HEK293 (cell line): Measurements from ENCODE around the gene LGALS4.

Experiments
- CTCF ChIA-PET: fragments of 350-600 bp; formaldehyde crosslinking; extraction: SDS; loops from one replicate; lab custom pipeline; 2021; ENCODE audit warnings: antibody characterized with exemption; lab: Yijun Ruan, JAX
- POLR2A ChIA-PET: fragments of 300-600 bp; formaldehyde crosslinking; extraction: SDS; loops from one replicate; lab custom pipeline; 2020; ENCODE audit warnings: antibody characterized with exemption, inconsistent platforms; lab: Yijun Ruan, JAX
- H3K27ac ChIP-seq: fragments of 200-500 bp; sonication (Bioruptor generic); 2 replicates; pipeline ENCODE4 v1.5.1; 2014; ENCODE audit warnings: low read depth, low read length, control low read depth, inconsistent platforms; ENCODE audit errors: extremely low read depth
- H3K36me3 ChIP-seq, 2 experiments: fragments of 200-500 bp in 1 of 2; sonication (Bioruptor generic) in 1 of 2; 1 replicate in 1 of 2; 2 replicates in 1 of 2; pipeline ENCODE4 v1.5.1; 2014 to 2017; ENCODE audit warnings: inconsistent platforms in 2 of 2, low read length in 2 of 2; ENCODE audit not compliant: control insufficient read depth in 2 of 2, insufficient read depth in 1 of 2
- H3K4me1 ChIP-seq: fragments of 200-500 bp; sonication (Bioruptor generic); 2 replicates; pipeline ENCODE4 v1.5.1; 2014; ENCODE audit warnings: mild to moderate bottlenecking, low read length, inconsistent platforms; ENCODE audit not compliant: control insufficient read depth, insufficient read depth
- H3K4me3 ChIP-seq: 2 replicates; pipeline ENCODE4 v1.5.1; 2011; ENCODE audit warnings: low read depth, mild to moderate bottlenecking, control low read depth, low read length, moderate library complexity
- H3K9me3 ChIP-seq: fragments of 200-500 bp; sonication (Bioruptor generic); 2 replicates; pipeline ENCODE4 v1.5.1; 2014; ENCODE audit warnings: low read depth, low read length, inconsistent platforms; ENCODE audit not compliant: control insufficient read depth, insufficient read depth
- GLI4 ChIP-seq: fragments of 450-650 bp; formaldehyde crosslinking; IDR thresholded peaks from 2 replicates; pipeline ENCODE4 v1.5.1; 2016; ENCODE audit warnings: missing biosample characterization, missing genetic modification characterization
- KLF1 ChIP-seq: fragments of 450-650 bp; formaldehyde crosslinking; IDR thresholded peaks from 2 replicates; pipeline ENCODE4 v1.5.1; 2016; ENCODE audit warnings: missing biosample characterization, missing genetic modification characterization
- KLF7 ChIP-seq: fragments of 450-650 bp; formaldehyde crosslinking; IDR thresholded peaks from 2 replicates; pipeline ENCODE4 v1.5.1; 2016; ENCODE audit warnings: missing biosample characterization, missing genetic modification characterization, borderline replicate concordance
- KLF8 ChIP-seq: fragments of 450-650 bp; formaldehyde crosslinking; IDR thresholded peaks from 2 replicates; pipeline ENCODE4 v1.5.1; 2016; ENCODE audit warnings: missing biosample characterization, missing genetic modification characterization
- TSHZ1 ChIP-seq: fragments of 450-650 bp; formaldehyde crosslinking; IDR thresholded peaks from 2 replicates; pipeline ENCODE4 v1.5.1; 2016; ENCODE audit warnings: missing biosample characterization, missing genetic modification characterization, borderline replicate concordance
- ZNF146 ChIP-seq: fragments of 450-650 bp; formaldehyde crosslinking; IDR thresholded peaks from 2 replicates; pipeline ENCODE4 v1.5.1; 2016; ENCODE audit warnings: missing biosample characterization, missing genetic modification characterization
- ZNF148 ChIP-seq: fragments of 450-650 bp; formaldehyde crosslinking; IDR thresholded peaks from 2 replicates; pipeline ENCODE4 v1.5.0; 2017; ENCODE audit warnings: missing biosample characterization, missing genetic modification characterization, borderline replicate concordance
- ZNF16 ChIP-seq: fragments of 450-650 bp; formaldehyde crosslinking; IDR thresholded peaks from 2 replicates; pipeline ENCODE4 v1.5.1; 2016; ENCODE audit warnings: low read depth, missing biosample characterization, missing genetic modification characterization
- ZNF280C ChIP-seq: fragments of 450-650 bp; formaldehyde crosslinking; IDR thresholded peaks from 2 replicates; pipeline ENCODE4 v1.5.1; 2016; ENCODE audit warnings: missing biosample characterization, missing genetic modification characterization
- ZNF529 ChIP-seq: fragments of 450-650 bp; formaldehyde crosslinking; IDR thresholded peaks from 2 replicates; pipeline ENCODE4 v1.5.1; 2017; ENCODE audit warnings: missing genetic modification characterization, missing biosample characterization; ENCODE audit not compliant: insufficient replicate concordance
- ZNF548 ChIP-seq: fragments of 450-650 bp; formaldehyde crosslinking; IDR thresholded peaks from 2 replicates; pipeline ENCODE4 v1.5.1; 2016; ENCODE audit warnings: missing biosample characterization, missing genetic modification characterization
- ZNF645 ChIP-seq: fragments of 450-650 bp; formaldehyde crosslinking; IDR thresholded peaks from 2 replicates; pipeline ENCODE4; 2016; ENCODE audit warnings: missing biosample characterization, missing genetic modification characterization
- ZNF776 ChIP-seq: fragments of 450-650 bp; formaldehyde crosslinking; IDR thresholded peaks from 2 replicates; pipeline ENCODE4 v1.5.0; 2017; ENCODE audit warnings: missing biosample characterization, missing genetic modification characterization, borderline replicate concordance
- ZSCAN16 ChIP-seq: fragments of 450-650 bp; formaldehyde crosslinking; IDR thresholded peaks from 2 replicates; pipeline ENCODE4 v1.5.1; 2016; ENCODE audit warnings: missing biosample characterization, missing genetic modification characterization
- ZSCAN4 ChIP-seq: fragments of 450-650 bp; formaldehyde crosslinking; IDR thresholded peaks from 2 replicates; pipeline ENCODE4 v1.5.1; 2017; ENCODE audit warnings: missing biosample characterization, missing genetic modification characterization

Gene LGALS4

GRCh38 chr19:38831142-38831605 lies 18.4 kb upstream of the LGALS4 start (continued):
- no peak for TF ChIP-seq ZNF548 (tag by site-specific recombination)
- no peak for TF ChIP-seq GLI4 (tag by site-specific recombination)
- TF ChIP-seq ZNF148 (tag by site-specific recombination) = peak; percentile 67; the same call in 1 of the 2 replicates
- peak; percentile 5; the same call in 1 of the 2 replicates for TF ChIP-seq ZNF16 (tag by site-specific recombination)
- TF ChIP-seq ZNF529 (tag by site-specific recombination) = no peak
- TF ChIP-seq KLF8 (tag by site-specific recombination) = no peak
- TF ChIP-seq ZNF146 (tag by site-specific recombination) = 0 out of 2 replicates have a peak, but pooled peaks have one; percentile 6
- TF ChIP-seq ZNF776 (tag by site-specific recombination) = no peak
- peak; percentile 79; the same call in 1 of the 2 replicates for TF ChIP-seq ZNF645 (tag by site-specific recombination)
- TF ChIP-seq KLF1 (tag by site-specific recombination) = peak; percentile 12; the same call in 1 of the 2 replicates
- TF ChIP-seq ZSCAN16 (tag by site-specific recombination) = peak; percentile 12; the same call in 1 of the 2 replicates
- peak; percentile 4; the same call in 1 of the 2 replicates for TF ChIP-seq TSHZ1

GRCh38 chr19:38830039-38830733 lies 17.4 kb upstream of the LGALS4 start:
- H3K9me3 ChIP-seq = no peaks in the 10 kb centered on the region
- CTCF ChIA-PET = interaction anchor here (0.6 to 2.1 kb wide), 4 partner anchors 16 to 351 kb away, joined by 3 to 9 read pairs (median 7); partner anchors contain the start of genes MRPS12 and SARS2
- POLR2A ChIA-PET = interaction anchor here (0.6 to 7.4 kb wide), 6 partner anchors 8 to 70 kb away, joined by 3 to 159 read pairs (median 6); partner anchors contain the start of genes HNRNPL, NFKBIB and SIRT2
- no peak for TF ChIP-seq KLF7
- TF ChIP-seq ZSCAN4 (tag by site-specific recombination) = no peak
- TF ChIP-seq ZNF280C = no peak
- H3K4me3 ChIP-seq = no peak overlapping the region
- no peak overlapping the region; the same call in 1 of the 2 replicates for H3K27ac ChIP-seq
- peaks cover 19% of the 10 kb centered on the region for H3K4me1 ChIP-seq
- peaks cover 30 to 42% of the 10 kb centered on the region in 2 experiments for H3K36me3 ChIP-seq
